Cardiac muscle cell (in vitro differentiated cells and primary cell): ENCODE data around the gene PTPRD. TPM values are rescaled to one million over a fixed set of nuclear protein-coding genes. Genes with fewer than 3 reads are reported as not detected.

Source experiments
- DNase-seq, 2 donors: peaks; one replicate each; pipeline versions ENCODE4 v3.0.0 to v3.0.0-alpha.2; 2010 to 2017; ENCODE audit warnings: low read depth in 1 of 2, low spot score in 1 of 2
- H3K27ac ChIP-seq: fragments of 200-600 bp; sonication (generic); 2 replicates; pipeline ENCODE4 v1.5.1; 2016
- H3K27me3 ChIP-seq: fragments of 200-600 bp; sonication (generic); 2 replicates; pipeline ENCODE4 v1.6.0; 2016; ENCODE audit warnings: control low read depth
- H3K36me3 ChIP-seq: fragments of 200-600 bp; sonication (generic); 2 replicates; pipeline ENCODE4 v1.5.1; 2016; ENCODE audit warnings: control low read depth
- H3K4me1 ChIP-seq: fragments of 200-600 bp; sonication (generic); 2 replicates; pipeline ENCODE4 v1.8.1; 2017; ENCODE audit warnings: low read depth, mild to moderate bottlenecking, mixed run types
- H3K4me3 ChIP-seq: fragments of 200-600 bp; sonication (generic); 2 replicates; pipeline ENCODE4 v1.5.1; 2016; ENCODE audit warnings: mild to moderate bottlenecking
- H3K9me3 ChIP-seq: fragments of 200-600 bp; sonication (generic); 2 replicates; pipeline ENCODE4 v1.5.1; 2017; ENCODE audit warnings: low read depth, mild to moderate bottlenecking, control low read depth
- polyA plus RNA-seq: library from polyadenylated mRNA; unstranded; fragments of >200 nt; fragmentation: Nextera tagmentation; extraction: Ambion mirVana; gene quantifications from 2 replicates; pipeline ENCODE4 v1.2.1, GENCODE V29; 2016
- total RNA-seq: library from RNA; depleted of rRNA; stranded (reverse); fragments of >200 nt; gene quantifications from 2 replicates; pipeline ENCODE4 v1.2.3, GENCODE V29; 2016
- TF ChIP-seq, protein P1 (sequence below): IDR thresholded peaks from 2 replicates; pipeline ENCODE4 v1.5.1; 2012; ENCODE audit warnings: low read depth, mild to moderate bottlenecking, low read length

PTPRD gene
- total and polyA plus RNA-seq, 2 experiments from 2014 or later, result 37.0 to 287 TPM

DNA sequence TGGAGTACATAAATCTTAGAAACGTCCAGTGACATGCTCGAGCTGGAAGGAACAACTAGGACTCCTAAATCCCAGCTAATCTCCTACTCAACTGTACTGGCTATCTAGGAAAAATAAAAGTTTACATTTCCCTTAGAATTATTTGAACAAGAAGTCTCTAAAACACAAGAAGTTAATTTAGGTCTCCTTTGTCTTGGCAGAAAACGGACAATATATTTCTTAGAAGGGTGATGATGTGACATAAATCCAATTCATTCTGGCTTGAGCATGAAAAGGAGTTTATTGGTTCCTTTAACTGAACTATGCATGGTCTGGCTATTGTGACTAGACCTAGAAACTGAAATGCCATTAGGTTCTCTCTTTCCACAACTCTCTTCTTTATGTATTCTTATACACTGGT, 1571.0 kb downstream of the PTPRD start:
- no peaks in the 10 kb centered on the region for H3K27me3 ChIP-seq
- TF ChIP-seq, protein P1, sequence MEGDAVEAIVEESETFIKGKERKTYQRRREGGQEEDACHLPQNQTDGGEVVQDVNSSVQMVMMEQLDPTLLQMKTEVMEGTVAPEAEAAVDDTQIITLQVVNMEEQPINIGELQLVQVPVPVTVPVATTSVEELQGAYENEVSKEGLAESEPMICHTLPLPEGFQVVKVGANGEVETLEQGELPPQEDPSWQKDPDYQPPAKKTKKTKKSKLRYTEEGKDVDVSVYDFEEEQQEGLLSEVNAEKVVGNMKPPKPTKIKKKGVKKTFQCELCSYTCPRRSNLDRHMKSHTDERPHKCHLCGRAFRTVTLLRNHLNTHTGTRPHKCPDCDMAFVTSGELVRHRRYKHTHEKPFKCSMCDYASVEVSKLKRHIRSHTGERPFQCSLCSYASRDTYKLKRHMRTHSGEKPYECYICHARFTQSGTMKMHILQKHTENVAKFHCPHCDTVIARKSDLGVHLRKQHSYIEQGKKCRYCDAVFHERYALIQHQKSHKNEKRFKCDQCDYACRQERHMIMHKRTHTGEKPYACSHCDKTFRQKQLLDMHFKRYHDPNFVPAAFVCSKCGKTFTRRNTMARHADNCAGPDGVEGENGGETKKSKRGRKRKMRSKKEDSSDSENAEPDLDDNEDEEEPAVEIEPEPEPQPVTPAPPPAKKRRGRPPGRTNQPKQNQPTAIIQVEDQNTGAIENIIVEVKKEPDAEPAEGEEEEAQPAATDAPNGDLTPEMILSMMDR, result no peak
- no peaks in the 10 kb centered on the region for H3K9me3 ChIP-seq
- H3K4me3 ChIP-seq, result no peak overlapping the region
- no peak for DNase-seq
- H3K36me3 ChIP-seq, result no peaks in the 10 kb centered on the region
- no peak overlapping the region for H3K27ac ChIP-seq
- no peaks in the 10 kb centered on the region for H3K4me1 ChIP-seq

DNA sequence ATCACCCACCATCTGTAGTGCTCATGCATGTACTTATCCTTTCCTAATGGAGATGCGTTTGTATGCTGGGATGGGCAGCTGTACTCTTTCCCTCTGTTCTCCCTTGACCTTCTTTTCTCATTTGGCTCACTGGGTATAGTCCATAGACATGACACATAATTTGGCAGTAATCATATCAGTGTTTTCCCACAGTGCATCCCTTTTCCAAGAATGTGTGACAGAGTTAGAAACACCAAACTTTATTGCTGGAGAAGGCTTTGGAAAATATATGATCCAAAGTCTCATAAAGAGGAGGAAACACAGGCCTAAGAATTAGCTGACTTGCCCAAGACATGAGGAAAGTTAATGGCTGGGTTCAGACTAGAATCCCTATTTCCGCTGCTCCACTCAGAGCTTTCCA, 1579.8 kb downstream of the PTPRD start:
- no peaks in the 10 kb centered on the region for H3K27me3 ChIP-seq
- no peaks in the 10 kb centered on the region for H3K36me3 ChIP-seq
- TF ChIP-seq, protein P1, result no peak

DNA sequence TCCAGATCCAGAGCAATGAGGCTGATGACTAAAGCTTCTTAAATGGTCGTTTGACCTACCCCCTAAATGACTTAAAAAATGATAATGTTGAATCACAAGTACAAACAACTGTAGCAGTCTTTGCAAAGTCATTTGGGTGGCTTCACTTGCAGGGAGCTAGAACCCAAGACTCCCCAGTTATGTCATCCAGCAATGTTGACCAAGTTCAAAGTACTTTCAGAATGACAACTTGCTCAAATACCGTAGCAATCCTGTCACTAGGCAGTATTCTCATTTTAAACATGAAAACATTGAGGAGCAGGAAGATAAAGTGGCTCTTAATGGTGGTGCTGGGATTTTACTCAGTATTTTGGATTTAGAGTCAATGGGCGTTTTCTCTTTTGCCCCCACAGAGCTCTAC, 1596.2 kb downstream of the PTPRD start:
- H3K27ac ChIP-seq, result no peak overlapping the region
- no peaks in the 10 kb centered on the region for H3K36me3 ChIP-seq
- no peaks in the 10 kb centered on the region for H3K27me3 ChIP-seq
- TF ChIP-seq, protein P1, result no peak
- no peak for DNase-seq
- H3K9me3 ChIP-seq, result no peaks in the 10 kb centered on the region
- H3K4me1 ChIP-seq, result peaks cover 5% of the 10 kb centered on the region
- no peak overlapping the region for H3K4me3 ChIP-seq

More for the DNA sequence above, 1579.8 kb downstream of the PTPRD start:
- no peaks in the 10 kb centered on the region for H3K4me1 ChIP-seq
- no peaks in the 10 kb centered on the region for H3K9me3 ChIP-seq
- H3K27ac ChIP-seq, result no peak overlapping the region
- H3K4me3 ChIP-seq, result no peak overlapping the region
- no peak for DNase-seq

DNA sequence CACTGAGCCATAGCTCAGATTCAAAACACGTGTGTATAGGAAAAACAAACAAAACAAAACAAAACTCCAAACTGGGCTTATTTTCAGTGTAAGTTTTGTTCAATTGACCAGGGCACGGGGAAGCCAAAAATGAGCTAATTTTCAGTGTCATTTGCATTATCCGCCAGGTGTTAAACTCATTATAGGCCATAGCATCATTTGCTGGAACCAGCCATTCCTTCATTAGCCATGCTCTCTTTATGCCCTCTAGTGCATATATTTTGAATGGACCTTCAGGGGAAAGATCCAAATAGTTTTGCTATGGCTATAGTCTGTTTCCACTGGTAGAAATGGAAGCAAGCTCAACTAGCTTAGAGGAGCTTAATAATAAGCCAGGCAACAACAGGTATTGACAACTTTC, 1608.0 kb downstream of the PTPRD start:
- no peak overlapping the region for H3K4me3 ChIP-seq

DNA sequence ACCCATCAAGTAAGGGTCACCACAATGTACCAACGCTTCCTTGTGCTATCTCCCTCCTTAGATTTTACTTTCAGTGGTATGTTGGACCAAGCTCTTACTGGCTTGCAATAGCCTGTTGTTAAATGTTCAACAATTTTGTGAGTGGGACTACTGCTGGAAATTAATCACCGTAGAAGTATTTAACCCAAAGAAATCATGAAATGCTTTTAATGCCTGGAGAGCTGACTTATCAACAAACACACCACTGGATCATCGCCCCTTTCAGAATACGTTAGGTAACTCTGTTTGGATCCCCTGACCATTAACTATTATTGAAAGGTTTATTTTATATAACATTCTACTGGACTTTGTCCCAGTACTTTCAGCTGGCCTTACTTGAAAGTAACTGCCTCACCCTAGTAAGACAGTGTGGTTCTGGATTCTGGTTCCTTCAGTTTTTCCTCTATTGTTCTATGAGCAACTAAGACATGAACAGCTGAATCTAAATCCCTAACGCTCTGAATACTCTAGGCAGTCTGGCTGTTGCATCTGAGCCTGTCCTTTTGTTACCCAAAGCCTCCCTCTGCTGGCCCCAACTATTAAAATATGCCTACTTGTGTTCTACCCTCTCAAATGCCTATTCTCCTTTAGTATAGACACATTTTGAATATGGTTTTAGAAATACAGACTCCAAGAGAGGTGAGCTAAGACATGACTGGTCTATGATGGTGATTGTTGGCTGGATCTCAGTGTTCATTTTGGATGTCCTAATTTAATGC, 1609.8 kb downstream of the PTPRD start:
- Histone ChIP-seq H3K4me3 (no peak overlapping the region), H3K4me1 (no peaks in the 10 kb centered on the region), H3K36me3 (no peaks in the 10 kb centered on the region), H3K27me3 (no peaks in the 10 kb centered on the region), H3K27ac (no peak overlapping the region), H3K9me3 (no peaks in the 10 kb centered on the region)
- TF ChIP-seq, protein P1, result no peak
- DNase-seq, result peak; percentile 5 to 59

More for the DNA sequence above, 1608.0 kb downstream of the PTPRD start:
- no peaks in the 10 kb centered on the region for H3K36me3 ChIP-seq
- H3K27me3 ChIP-seq, result no peaks in the 10 kb centered on the region
- TF ChIP-seq, protein P1, result no peak
- no peak overlapping the region for H3K27ac ChIP-seq
- no peaks in the 10 kb centered on the region for H3K4me1 ChIP-seq
- DNase-seq, result peak in 1 of 2 donors; percentile 17
- no peaks in the 10 kb centered on the region for H3K9me3 ChIP-seq
